ENCODE measurements around the gene TTYH2. TPM values are rescaled to one million over a fixed set of nuclear protein-coding genes. Genes with fewer than 3 reads are reported as not detected.
A peak's percentile ranks its signal among the peaks of the same experiment; 100 is the strongest.

The TTYH2 gene
- total and polyA plus RNA-seq, 11 donors, result 10.3 to 34.6 (median 22.4) TPM

GRCh38 chr17:74206332-74206818 lies 7.0 kb upstream of the TTYH2 start:
- Histone ChIP-seq H3K27ac (no peak overlapping the region), H3K4me1 (peaks cover 0 to 68% (median 45%) of the 10 kb centered on the region in 12 donors), H3K4me3 (no peak overlapping the region), H3K36me3 (peaks cover 0 to 71% (median 55%) of the 10 kb centered on the region in 9 donors), H3K9me3 (no peaks in the 10 kb centered on the region), H3K27me3 (peaks cover 0 to 7% (median 0%) of the 10 kb centered on the region in 9 donors)
- 52 to 66% (median 60%) methylated on average over 5 of the region's 5 CpGs for WGBS, 4 donors
- ATAC-seq (no peak), DNase-seq (no peak)
- no peak for TF ChIP-seq CTCF (IDR thresholded peaks at IDR 0.05)
- TF ChIP-seq POLR2A (IDR thresholded peaks at IDR 0.05), result no peak
- intact Hi-C loops (cut with DNase I), result loop anchor here in 3 of 10 donors (5.0 to 10.0 kb wide), 2 partner anchors 156 to 248 kb away; partner anchors contain the start of gene BTBD17 (in 1 of the 3)

- Histone ChIP-seq H3K4me1 (peaks cover 0 to 81% (median 61%) of the 10 kb centered on the region in 12 donors), H3K27ac (peak overlapping the region in 3 of 12 donors; percentile 35 to 90 (median 90)), H3K4me3 (no peak overlapping the region), H3K9me3 (no peaks in the 10 kb centered on the region), H3K27me3 (no peaks in the 10 kb centered on the region), H3K36me3 (peaks cover 0 to 59% (median 45%) of the 10 kb centered on the region in 9 donors)
- 33 to 43% (median 39%) methylated on average over 17 to 18 of the region's 18 CpGs for WGBS, 4 donors
- TF ChIP-seq CTCF (IDR thresholded peaks at IDR 0.05), result peak; percentile 93 to 99 (median 96)
- TF ChIP-seq POLR2A (IDR thresholded peaks at IDR 0.05), result peak in 1 of 2 donors; percentile 12
- intact Hi-C loops (cut with DNase I), result loop anchor here (1.0 to 10.0 kb wide), 11 partner anchors 30 to 244 kb away; partner anchors contain the start of genes BTBD17 (in 4 of the 10) and GPR142 (in 2 of the 10)
- peak in 1 of 4 donors; percentile 24 for ATAC-seq
- DNase-seq, result peak; percentile 57 to 79 (median 61)
Measured at GRCh38 chr17:74210191-74211140, 2.9 kb upstream of the TTYH2 start.

- Histone ChIP-seq H3K4me3 (peak overlapping the region in 10 of 12 donors; percentile 49 to 74 (median 64)), H3K27ac (peak overlapping the region in 7 of 12 donors; percentile 1 to 90 (median 84)), H3K4me1 (peaks cover 0 to 81% (median 59%) of the 10 kb centered on the region in 12 donors), H3K36me3 (peaks cover 0 to 51% (median 36%) of the 10 kb centered on the region in 9 donors), H3K9me3 (no peaks in the 10 kb centered on the region), H3K27me3 (no peaks in the 10 kb centered on the region)
- 53 to 61% (median 56%) methylated on average over 12 to 14 of the region's 14 CpGs for WGBS, 4 donors
- DNase-seq (no peak), ATAC-seq (no peak)
- TF ChIP-seq CTCF (IDR thresholded peaks at IDR 0.05), result no peak
- no peak for TF ChIP-seq POLR2A (IDR thresholded peaks at IDR 0.05)
- intact Hi-C loops (cut with DNase I), result loop anchor here (2.0 to 10.0 kb wide), 10 partner anchors 29 to 243 kb away; partner anchors contain the start of genes BTBD17 (in 4 of the 10) and GPR142 (in 2 of the 10)
Measured at GRCh38 chr17:74211141-74211911, 2.0 kb upstream of the TTYH2 start.
